ENCODE measurements around the gene ITK.
A peak's percentile ranks its signal among the peaks of the same experiment; 100 is the strongest.

The ITK gene

DNA sequence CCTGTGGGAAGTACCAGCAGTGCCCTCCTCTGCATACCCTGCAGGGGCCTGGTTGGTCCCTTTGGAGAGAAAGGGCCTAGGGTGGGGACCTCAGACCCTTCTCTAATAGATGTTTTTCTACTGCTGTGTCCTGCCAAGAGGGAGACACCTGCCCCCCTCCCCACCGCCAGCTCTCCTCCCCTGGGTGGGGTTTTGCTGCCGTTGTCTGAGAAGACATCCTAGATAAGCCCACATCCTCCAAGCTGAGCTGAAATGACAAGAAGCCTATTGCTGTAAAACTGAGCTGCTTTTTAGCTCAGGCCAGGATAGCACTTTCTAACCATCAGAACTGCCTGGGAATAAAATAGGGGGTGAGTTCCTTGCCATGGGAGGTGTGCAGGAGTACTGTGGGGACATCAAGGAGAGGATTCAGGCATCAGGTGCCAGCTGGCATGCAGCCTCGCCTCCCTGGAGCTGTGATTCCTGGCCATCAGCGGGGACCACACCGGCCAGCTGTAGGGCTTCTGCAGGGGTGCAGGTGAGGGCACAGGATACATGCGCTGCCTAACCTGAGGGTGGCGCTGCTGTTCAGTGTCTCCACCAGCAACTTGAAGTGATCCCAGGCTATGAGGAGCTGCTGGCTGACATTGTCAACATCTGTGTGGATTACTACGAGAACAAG lies 123.2 kb downstream of the ITK start:
- Histone ChIP-seq H3K4me2 (no peak overlapping the region), H2AFZ (ENCODE audit: low read depth) (no peak overlapping the region), H3K4me3 (IDR thresholded peaks at IDR 0.05; ENCODE audit: insufficient read depth, low read depth, low read length) (no peak overlapping the region), H3K4me1 (ENCODE audit: low read depth, poor library complexity, severe bottlenecking) (no peaks in the 10 kb centered on the region), H3K9ac (no peak overlapping the region), H3K79me2 (ENCODE audit: insufficient read depth, low read depth) (no peaks in the 10 kb centered on the region), H3K36me3 (ENCODE audit: insufficient read depth) (no peaks in the 10 kb centered on the region), H3K27ac (no peak overlapping the region), H3K27me3 (ENCODE audit: insufficient read depth, low read depth) (no peaks in the 10 kb centered on the region), H4K20me1 (ENCODE audit: insufficient read depth) (no peaks in the 10 kb centered on the region)
- TF ChIP-seq, protein P1, sequence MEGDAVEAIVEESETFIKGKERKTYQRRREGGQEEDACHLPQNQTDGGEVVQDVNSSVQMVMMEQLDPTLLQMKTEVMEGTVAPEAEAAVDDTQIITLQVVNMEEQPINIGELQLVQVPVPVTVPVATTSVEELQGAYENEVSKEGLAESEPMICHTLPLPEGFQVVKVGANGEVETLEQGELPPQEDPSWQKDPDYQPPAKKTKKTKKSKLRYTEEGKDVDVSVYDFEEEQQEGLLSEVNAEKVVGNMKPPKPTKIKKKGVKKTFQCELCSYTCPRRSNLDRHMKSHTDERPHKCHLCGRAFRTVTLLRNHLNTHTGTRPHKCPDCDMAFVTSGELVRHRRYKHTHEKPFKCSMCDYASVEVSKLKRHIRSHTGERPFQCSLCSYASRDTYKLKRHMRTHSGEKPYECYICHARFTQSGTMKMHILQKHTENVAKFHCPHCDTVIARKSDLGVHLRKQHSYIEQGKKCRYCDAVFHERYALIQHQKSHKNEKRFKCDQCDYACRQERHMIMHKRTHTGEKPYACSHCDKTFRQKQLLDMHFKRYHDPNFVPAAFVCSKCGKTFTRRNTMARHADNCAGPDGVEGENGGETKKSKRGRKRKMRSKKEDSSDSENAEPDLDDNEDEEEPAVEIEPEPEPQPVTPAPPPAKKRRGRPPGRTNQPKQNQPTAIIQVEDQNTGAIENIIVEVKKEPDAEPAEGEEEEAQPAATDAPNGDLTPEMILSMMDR (conservative IDR thresholded peaks at IDR 0.05; ENCODE audit: low read depth, low read length): 0 out of 2 replicates have a peak, but pooled peaks have one; percentile 14
